Subcutaneous adipose tissue (tissue), 4 donors: ENCODE results near the gene RBMS3. TPM values are rescaled to one million over a fixed set of nuclear protein-coding genes. Genes with fewer than 3 reads are reported as not detected.

Experiments used
- CTCF ChIP-seq: fragments of 450-650 bp; IDR thresholded peaks from one replicate; pipeline ENCODE4 v1.5.1; 2016; ENCODE audit warnings: low read depth, mild to moderate bottlenecking, control low read depth, antibody characterized with exemption, moderate library complexity
- total RNA-seq, 4 donors: library from RNA; depleted of rRNA; stranded (reverse); fragments of >200 nt; gene quantifications; one replicate each; pipeline ENCODE4 v1.1.0, GENCODE V29; 2016

The RBMS3 gene
- total RNA-seq, 4 donors from 2014 or later: 98.6 to 171 (median 117) TPM

- TF ChIP-seq CTCF: no peak
These were observed 212.2 kb downstream of the RBMS3 start for GRCh38 chr3:29493109-29493508.

GRCh38 chr3:29494305-29495036 is 213.6 kb downstream of the RBMS3 start:
- TF ChIP-seq CTCF: no peak

GRCh38 chr3:29497282-29497681 is 216.4 kb downstream of the RBMS3 start:
- no peak for TF ChIP-seq CTCF

- no peak for TF ChIP-seq CTCF
These were observed 221.9 kb downstream of the RBMS3 start for GRCh38 chr3:29502771-29503170.

GRCh38 chr3:29503314-29503713 is 222.4 kb downstream of the RBMS3 start:
- TF ChIP-seq CTCF: no peak

- no peak for TF ChIP-seq CTCF
These were observed 223.1 kb downstream of the RBMS3 start for GRCh38 chr3:29503958-29504357.

GRCh38 chr3:29506502-29506901 is 225.6 kb downstream of the RBMS3 start:
- no peak for TF ChIP-seq CTCF
